ENCODE results near the gene CAMSAP3.

Gene CAMSAP3

GRCh38 chr19:7554990-7555864, 40.4 kb upstream of the CAMSAP3 start:
- Histone ChIP-seq H3K9ac (no peak overlapping the region), H3K27me3 (ENCODE audit: control insufficient read depth, insufficient read depth, low read length) (no peaks in the 10 kb centered on the region), H3K27ac (no peak overlapping the region), H3K36me3 (ENCODE audit: control insufficient read depth, insufficient read depth, low read length) (no peaks in the 10 kb centered on the region), H3K79me2 (no peaks in the 10 kb centered on the region), H3K4me2 (ENCODE audit: low read length) (no peak overlapping the region), H3K4me3 (ENCODE audit: low read depth, low read length) (no peak overlapping the region), H2AFZ (no peak overlapping the region), H3K4me1 (peaks cover 2% of the 10 kb centered on the region), H3K9me3 (ENCODE audit: control insufficient read depth, low read length) (no peaks in the 10 kb centered on the region)
- no peak for TF ChIP-seq CTCF (IDR thresholded peaks at IDR 0.05)

GRCh38 chr19:7556696-7557315, 38.9 kb upstream of the CAMSAP3 start:
- no peak overlapping the region for H3K4me2 ChIP-seq (ENCODE audit: low read length)
- no peaks in the 10 kb centered on the region for H3K27me3 ChIP-seq (ENCODE audit: control insufficient read depth, insufficient read depth, low read length)
- H2AFZ ChIP-seq: no peak overlapping the region
- no peak overlapping the region for H3K9ac ChIP-seq
- no peaks in the 10 kb centered on the region for H3K36me3 ChIP-seq (ENCODE audit: control insufficient read depth, insufficient read depth, low read length)
- H3K27ac ChIP-seq: no peak overlapping the region
- H3K4me3 ChIP-seq (ENCODE audit: low read depth, low read length): no peak overlapping the region
- TF ChIP-seq CTCF (IDR thresholded peaks at IDR 0.05): no peak
- H3K79me2 ChIP-seq: no peaks in the 10 kb centered on the region
- no peaks in the 10 kb centered on the region for H3K4me1 ChIP-seq
- H3K9me3 ChIP-seq (ENCODE audit: control insufficient read depth, low read length): no peaks in the 10 kb centered on the region

GRCh38 chr19:7558667-7559066, 37.0 kb upstream of the CAMSAP3 start:
- no peak overlapping the region for H3K27ac ChIP-seq
- H3K4me1 ChIP-seq: no peaks in the 10 kb centered on the region
- no peak overlapping the region for H3K4me2 ChIP-seq (ENCODE audit: low read length)
- no peak overlapping the region for H3K4me3 ChIP-seq (ENCODE audit: low read depth, low read length)
- TF ChIP-seq CTCF (IDR thresholded peaks at IDR 0.05): no peak
- H3K27me3 ChIP-seq (ENCODE audit: control insufficient read depth, insufficient read depth, low read length): no peaks in the 10 kb centered on the region
- H3K9ac ChIP-seq: no peak overlapping the region
- no peaks in the 10 kb centered on the region for H3K79me2 ChIP-seq
- H3K9me3 ChIP-seq (ENCODE audit: control insufficient read depth, low read length): no peaks in the 10 kb centered on the region
- H3K36me3 ChIP-seq (ENCODE audit: control insufficient read depth, insufficient read depth, low read length): no peaks in the 10 kb centered on the region
- H2AFZ ChIP-seq: no peak overlapping the region

- Histone ChIP-seq H3K4me1 (no peaks in the 10 kb centered on the region), H3K36me3 (ENCODE audit: control insufficient read depth, insufficient read depth, low read length) (no peaks in the 10 kb centered on the region), H3K9ac (no peak overlapping the region)
These were observed 36.6 kb upstream of the CAMSAP3 start for GRCh38 chr19:7559102-7559501.

More at GRCh38 chr19:7559102-7559501, 36.6 kb upstream of the CAMSAP3 start:
- no peak overlapping the region for H3K4me2 ChIP-seq (ENCODE audit: low read length)
- H3K9me3 ChIP-seq (ENCODE audit: control insufficient read depth, low read length): no peaks in the 10 kb centered on the region
- no peaks in the 10 kb centered on the region for H3K79me2 ChIP-seq
- no peaks in the 10 kb centered on the region for H3K27me3 ChIP-seq (ENCODE audit: control insufficient read depth, insufficient read depth, low read length)
- H3K27ac ChIP-seq: no peak overlapping the region
- H2AFZ ChIP-seq: no peak overlapping the region
- TF ChIP-seq CTCF (IDR thresholded peaks at IDR 0.05): no peak
- H3K4me3 ChIP-seq (ENCODE audit: low read depth, low read length): no peak overlapping the region
